NCI-H82 treated with DMSO at 0.1 percent for 48 hours (cell line): ENCODE data around the gene CFAP299.

Experiments used
- DNase-seq: peaks from one replicate; lab custom pipeline; 2025; ENCODE audit not compliant: unreplicated experiment; lab: John Stamatoyannopoulos, UW

Gene CFAP299

DNA sequence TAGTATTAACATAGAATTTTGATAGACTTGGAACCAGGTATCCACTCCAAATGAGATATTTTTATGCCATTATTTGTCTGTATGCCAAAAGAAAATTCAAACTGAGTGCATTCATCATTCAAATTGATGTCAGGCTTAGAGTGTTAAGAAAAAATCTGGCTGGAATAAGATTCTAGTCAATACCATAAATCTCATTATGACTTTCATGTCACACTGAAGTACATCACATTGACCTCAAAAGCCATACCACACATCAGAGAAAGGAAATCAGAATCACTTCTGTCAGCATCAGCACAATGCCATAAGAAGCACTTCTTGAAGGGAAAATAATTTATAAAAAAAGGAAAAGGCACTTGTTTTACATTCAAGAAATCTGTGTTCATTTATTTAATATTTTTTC is 575.9 kb downstream of the CFAP299 start:
- peak; percentile 16 for DNase-seq

DNA sequence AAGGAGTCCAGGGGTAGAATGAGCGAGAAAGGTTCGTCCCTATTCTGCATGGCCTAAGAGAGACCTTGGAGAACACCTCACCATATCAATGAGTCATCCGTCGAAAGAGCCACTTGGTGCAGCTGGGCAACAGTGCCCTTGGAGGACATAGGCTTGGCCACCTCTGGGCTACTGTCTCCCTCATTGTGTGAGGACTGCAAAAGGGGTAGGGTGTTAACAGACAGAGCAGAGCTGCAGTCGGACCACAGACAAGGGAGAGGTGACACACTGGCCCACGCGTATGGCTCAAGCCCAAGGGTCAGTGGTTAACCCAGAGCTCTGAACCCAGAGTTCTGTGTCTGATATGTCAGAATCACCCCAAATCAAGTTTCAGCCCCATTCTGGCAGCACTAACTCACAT is 576.8 kb downstream of the CFAP299 start:
- no peak for DNase-seq

DNA sequence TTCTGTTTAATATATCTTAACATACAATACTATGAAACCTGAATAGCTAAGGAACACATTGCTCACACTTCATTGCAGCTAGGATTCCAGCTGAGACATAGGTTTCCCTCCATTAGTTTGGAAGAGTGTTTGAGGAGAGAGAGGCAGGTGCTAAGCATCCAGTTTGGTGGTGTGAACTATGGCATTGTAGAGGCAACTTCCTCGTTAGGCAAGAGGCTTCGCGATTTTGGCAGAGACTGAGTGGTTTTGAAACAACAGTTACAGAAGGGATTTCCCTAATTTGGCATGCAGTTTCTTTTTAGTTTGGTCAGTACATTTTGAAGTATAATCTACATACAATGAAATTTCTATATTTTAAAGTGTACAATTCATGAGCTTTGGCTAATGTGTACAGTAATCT is 577.9 kb downstream of the CFAP299 start:
- DNase-seq, result no peak

- DNase-seq, result no peak
These were observed 581.2 kb downstream of the CFAP299 start for GRCh38 chr4:80916770-80917169.

DNA sequence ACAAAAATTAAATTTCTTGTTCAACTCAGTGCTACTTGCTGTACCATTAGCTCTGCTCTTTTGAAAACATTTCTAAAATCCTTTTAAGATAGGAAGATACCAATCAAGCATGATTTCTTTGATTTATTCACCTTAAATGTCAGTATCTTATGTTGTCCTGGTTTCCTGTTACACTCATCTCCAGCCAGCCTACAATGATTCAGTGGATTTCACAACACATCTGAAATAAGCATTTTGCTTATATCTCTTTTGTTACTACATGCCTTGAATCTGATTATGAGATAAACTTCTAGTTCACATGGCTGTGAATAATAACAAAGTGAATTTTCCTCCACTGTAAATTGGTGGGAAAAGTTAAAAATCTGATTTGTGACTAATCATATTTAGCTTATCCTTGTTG is 582.5 kb downstream of the CFAP299 start:
- DNase-seq, result no peak

DNA sequence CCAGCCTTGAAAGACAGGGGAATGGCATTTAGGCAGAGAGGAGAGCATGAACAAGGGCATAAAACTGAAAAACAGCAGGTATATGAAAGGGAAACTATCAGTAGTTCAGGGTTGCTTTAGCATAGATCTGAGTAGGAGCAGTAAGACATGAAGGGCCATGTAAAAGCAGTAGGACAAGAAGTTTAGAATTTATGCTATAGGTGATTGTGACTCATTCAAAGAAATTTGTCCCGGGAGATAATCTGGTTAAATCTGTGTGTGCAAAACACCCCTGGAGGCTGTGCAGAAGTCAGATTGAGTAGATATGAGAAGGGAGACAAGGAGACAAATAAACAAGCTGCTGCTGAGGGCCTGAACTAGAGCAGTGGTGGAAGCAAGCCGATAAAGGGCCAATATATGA is 585.9 kb downstream of the CFAP299 start:
- DNase-seq, result no peak

GRCh38 chr4:80922941-80923340 is 587.4 kb downstream of the CFAP299 start:
- DNase-seq, result no peak

DNA sequence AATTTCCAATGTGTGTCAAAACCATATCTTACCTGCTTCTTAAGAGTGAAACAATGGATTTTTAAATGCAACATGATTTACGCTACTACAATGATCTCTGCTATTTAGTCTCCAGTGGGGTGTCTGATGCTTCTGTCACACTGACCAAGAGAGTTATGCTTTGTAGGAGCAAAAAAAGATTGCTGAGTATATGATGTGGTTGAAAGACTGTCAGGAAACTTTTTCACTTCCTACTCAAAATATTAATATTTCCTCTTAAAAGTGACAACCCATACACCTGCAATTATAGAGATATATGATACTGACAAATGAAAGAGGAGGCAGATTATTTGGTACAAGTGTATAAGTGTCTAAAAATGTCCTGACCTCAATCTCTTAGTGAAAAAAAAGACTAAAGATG is 589.8 kb downstream of the CFAP299 start:
- no peak for DNase-seq

DNA sequence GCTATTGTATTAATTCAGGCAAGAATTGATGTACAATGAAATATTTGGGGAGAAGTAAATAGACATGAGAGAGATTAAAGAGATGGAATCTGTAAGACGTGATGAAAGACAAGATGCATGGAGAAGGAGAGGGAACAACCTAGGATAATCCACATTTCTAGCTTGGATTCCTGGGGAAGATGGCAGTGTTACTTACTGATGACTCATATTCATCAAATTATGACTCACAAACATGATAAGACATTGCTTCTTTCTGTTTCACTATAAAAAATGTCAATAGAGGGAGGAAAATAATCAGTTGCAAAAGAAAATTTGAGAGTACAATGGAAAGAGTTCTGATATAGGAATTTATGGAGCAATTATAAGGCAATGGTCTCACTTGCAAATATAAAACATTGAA is 590.9 kb downstream of the CFAP299 start:
- DNase-seq, result no peak

DNA sequence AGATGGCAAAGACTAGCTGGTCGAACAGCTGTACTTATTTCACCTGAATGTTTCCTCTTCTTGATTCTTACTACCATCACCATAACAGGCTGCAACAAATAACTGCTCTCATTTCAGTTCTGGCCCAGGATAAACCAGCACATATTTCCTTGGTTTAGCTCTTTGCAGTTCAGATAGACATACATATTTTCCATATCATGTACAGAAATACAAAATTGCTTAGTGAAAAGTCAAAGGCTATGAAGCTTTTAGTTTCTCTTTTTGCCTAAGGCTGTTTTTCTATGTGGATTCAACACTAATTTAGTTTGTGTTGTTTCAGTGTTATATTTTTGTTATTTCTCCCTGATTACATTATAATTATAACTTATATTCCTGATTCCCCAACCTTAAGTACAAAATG is 591.4 kb downstream of the CFAP299 start:
- no peak for DNase-seq

DNA sequence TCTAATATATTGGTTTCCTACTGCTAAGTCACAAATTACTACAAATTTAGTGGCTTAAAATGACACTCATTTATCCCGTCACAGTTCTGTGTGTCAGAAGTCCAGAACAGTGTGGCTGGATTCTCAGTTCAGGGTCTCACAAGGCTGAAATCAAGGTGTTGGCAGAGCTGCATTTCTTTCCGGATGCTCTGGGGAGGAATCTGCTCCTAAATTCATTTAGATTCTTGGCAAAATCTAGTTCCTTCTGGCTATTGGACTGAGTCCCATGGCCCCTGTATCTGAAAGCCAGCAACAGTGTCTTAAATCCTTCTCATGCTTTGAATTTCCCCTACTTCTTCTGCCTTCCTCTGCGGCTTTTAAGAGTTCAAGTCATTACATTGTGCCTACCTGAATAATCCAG is 591.9 kb downstream of the CFAP299 start:
- DNase-seq, result no peak

- DNase-seq, result no peak
These were observed 596.1 kb downstream of the CFAP299 start for GRCh38 chr4:80931631-80932081.

DNA sequence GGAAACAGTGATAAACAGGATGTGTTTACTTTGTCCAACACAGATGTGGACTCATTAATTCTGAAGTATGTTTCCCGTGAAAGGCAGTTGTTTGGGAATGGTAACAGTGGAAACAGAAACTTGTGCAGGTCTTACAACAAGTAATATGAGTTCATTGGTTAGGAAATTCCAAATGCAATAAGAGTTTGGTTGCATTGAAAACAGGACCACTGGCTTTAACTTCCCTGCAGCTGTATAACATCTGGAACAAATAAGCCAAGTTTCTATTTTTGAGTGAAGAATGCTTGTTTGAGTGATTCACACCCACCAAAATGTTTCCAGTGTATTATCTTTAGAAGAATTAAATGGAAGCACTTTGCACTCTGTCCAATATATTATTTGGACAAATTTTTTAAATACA is 612.6 kb downstream of the CFAP299 start:
- no peak for DNase-seq

- no peak for DNase-seq
These were observed 613.5 kb downstream of the CFAP299 start for GRCh38 chr4:80948995-80949394.

GRCh38 chr4:80956421-80956820 is 620.9 kb downstream of the CFAP299 start:
- DNase-seq, result no peak

DNA sequence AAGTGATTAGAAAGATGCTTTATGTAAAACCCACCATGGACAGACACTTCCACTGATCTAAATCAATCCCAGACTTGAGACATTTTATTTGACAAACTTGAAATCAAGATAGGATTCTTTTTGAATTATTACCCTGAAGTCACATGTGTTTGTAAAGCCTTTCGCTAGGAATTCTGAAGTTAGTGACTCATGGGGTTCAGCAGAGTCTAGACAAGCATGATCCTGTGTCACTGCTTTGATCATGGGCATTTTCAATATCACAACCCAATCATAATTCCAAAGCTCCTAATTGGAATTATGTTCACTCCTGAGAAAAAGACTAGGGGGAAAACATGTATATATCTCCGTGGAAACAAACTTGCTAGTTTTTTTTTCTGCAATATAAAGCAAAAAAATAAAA is 627.5 kb downstream of the CFAP299 start:
- DNase-seq, result peak; percentile 25

- DNase-seq, result peak; percentile 45
These were observed 631.8 kb downstream of the CFAP299 start for GRCh38 chr4:80967346-80967745.

GRCh38 chr4:80980239-80980638 is 644.7 kb downstream of the CFAP299 start:
- no peak for DNase-seq

DNA sequence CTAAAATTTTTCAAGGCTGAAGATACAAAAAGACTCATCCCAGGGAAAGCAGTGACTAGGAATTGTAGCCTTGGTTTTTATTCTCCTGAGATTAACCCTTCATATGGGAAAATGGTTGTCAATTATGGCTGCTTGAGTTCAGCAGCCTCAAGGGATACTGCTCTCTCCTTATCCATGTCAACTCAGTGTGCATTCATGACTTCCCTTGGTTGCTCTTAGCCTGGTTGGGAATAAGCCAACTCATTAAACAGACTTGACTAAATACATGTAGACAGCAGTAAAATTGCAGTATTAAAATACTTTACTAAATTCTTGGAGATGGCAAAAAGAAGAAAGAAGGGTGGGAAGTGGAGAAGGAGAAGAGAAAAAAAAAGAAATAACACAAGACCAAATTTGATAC is 650.5 kb downstream of the CFAP299 start:
- no peak for DNase-seq

- peak; percentile 59 for DNase-seq
These were observed 654.5 kb downstream of the CFAP299 start for GRCh38 chr4:80989921-80990544.

DNA sequence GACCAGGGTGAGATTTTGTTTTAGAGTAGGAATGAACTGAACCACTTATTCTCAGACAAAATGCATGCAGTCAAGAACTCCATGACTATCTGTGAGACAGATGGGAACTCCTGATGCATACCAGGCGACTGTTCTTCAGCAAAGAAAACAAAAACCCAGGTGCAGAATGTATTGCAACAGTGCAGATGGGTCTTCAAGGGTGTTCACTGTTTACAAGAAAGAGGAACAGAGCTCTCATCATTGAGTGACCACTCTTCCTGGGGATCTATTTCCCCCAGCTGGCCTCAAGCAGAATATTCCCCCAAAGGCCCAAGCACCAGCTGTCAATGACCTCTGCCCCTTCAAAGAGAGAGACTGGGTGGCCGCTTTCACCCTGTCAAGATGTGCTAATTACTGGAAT is 655.3 kb downstream of the CFAP299 start:
- no peak for DNase-seq

DNA sequence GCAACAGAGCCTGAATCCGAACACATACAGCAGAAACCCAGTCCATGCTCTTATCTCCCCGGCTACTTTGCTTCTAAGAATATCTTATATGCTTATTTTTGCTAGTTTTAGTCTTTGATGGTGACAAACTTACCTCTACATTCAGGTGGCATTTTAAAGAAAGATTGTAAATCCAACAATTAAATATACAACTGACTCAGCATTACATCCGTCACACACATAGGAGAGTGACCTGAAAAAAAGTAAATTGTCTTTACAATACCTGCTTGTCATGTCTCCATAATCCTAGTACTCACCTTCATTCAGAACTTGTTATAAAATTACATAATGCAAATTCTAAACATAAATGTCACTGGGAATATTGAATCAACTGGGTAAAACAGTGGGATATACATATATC is 664.4 kb downstream of the CFAP299 start:
- DNase-seq, result no peak

DNA sequence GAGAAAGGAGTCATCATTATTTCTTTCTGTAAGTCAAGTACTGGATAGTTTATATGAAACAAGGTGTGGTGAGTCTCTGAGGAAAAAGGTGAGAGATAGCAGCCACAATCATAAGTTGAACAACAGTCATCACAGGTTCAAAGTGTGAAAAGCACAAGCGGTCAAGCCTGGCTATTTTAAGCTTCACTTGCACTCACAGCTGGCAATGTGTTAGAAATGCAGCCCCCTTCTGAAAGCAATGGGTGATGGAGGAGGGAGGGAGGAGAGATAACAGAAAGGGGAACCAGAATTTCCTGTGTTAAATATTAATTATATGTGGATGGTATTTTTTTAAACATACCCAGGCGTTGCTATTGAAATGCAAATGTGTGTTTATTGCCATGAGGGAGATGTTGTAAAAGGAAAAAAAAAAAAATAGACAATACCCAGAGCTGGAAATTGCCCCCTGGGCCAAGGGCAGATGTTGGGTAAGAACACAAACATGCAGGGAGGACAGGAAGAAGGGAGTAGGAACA is 668.1 kb downstream of the CFAP299 start:
- no peak for DNase-seq
